ENCODE data around the gene PRM2. TPM values are rescaled to one million over a fixed set of nuclear protein-coding genes. Genes with fewer than 3 reads are reported as not detected.
"Not testable (repeated sequence)": the region's sequence is repeated elsewhere in the genome, so short reads cannot be mapped to it uniquely, and the experiment has no call there.

PRM2 gene
- total RNA-seq, 5 donors from 2014 or later (not counting 1 experiment from before 2014, with no cell fraction given), result not detected

- H3K27me3 Mint-ChIP-seq, result no peaks in the 10 kb centered on the region
- peaks cover 3 to 5% of the 10 kb centered on the region in 2 experiments for H3K4me1 ChIP-seq (ENCODE audit: control insufficient read depth in 1 of 2, extremely low read depth in 1 of 2, insufficient read depth in 2 of 2, low read length in 2 of 2)
- no peaks in the 10 kb centered on the region for H3K9me3 Mint-ChIP-seq
- no peaks in the 10 kb centered on the region for H3K9me3 ChIP-seq
- DNase-seq, result no peak
- peaks cover 0 to 27% of the 10 kb centered on the region in 2 experiments for H3K27me3 ChIP-seq (replicated peaks in 1 of 2; ENCODE audit: control insufficient read depth in 2 of 2, extremely low read depth in 1 of 2, insufficient read depth in 2 of 2, low read length in 1 of 2)
- no peak overlapping the region for H3K4me3 Mint-ChIP-seq
- no peak overlapping the region for H3K4me3 ChIP-seq (ENCODE audit: control insufficient read depth in 1 of 2, extremely low read depth in 1 of 2, low read length in 1 of 2)
- no peaks in the 10 kb centered on the region for H3K36me3 Mint-ChIP-seq
- POLR2A ChIA-PET, result no interaction called here
- no peak overlapping the region for H3K27ac Mint-ChIP-seq
- H3K27ac ChIP-seq (ENCODE audit: low read length), result no peak overlapping the region
- H3K36me3 ChIP-seq (ENCODE audit: control insufficient read depth in 2 of 2, extremely low read depth in 1 of 2, insufficient read depth in 1 of 2, low read length in 1 of 2), result no peaks in the 10 kb centered on the region
- 87% methylated on average over 7 of the region's 10 CpGs for WGBS (ENCODE audit: insufficient coverage)
- H3K4me1 Mint-ChIP-seq, result peaks cover 0 to 14% (median 2%) of the 10 kb centered on the region in 3 donors
- CTCF ChIA-PET, result no interaction called here
- no peak for ATAC-seq (replicated peaks in 1 of 4)
These were observed 14.9 kb upstream of the PRM2 start for GRCh38 chr16:11291091-11291703.

GRCh38 chr16:11290102-11290893, 14.0 kb upstream of the PRM2 start:
- 86% methylated on average over 8 of the region's 8 CpGs for WGBS (ENCODE audit: insufficient coverage)
- no peak overlapping the region for H3K27ac ChIP-seq (ENCODE audit: low read length)
- ATAC-seq (replicated peaks in 1 of 4) (no peak), DNase-seq (no peak)
- H3K4me3 ChIP-seq (ENCODE audit: control insufficient read depth in 1 of 2, extremely low read depth in 1 of 2, low read length in 1 of 2), result no peak overlapping the region
- no peaks in the 10 kb centered on the region for H3K27me3 Mint-ChIP-seq
- peaks cover 0 to 5% of the 10 kb centered on the region in 2 experiments for H3K4me1 ChIP-seq (ENCODE audit: control insufficient read depth in 1 of 2, extremely low read depth in 1 of 2, insufficient read depth in 2 of 2, low read length in 2 of 2)
- no peak overlapping the region for H3K27ac Mint-ChIP-seq
- H3K36me3 Mint-ChIP-seq, result no peaks in the 10 kb centered on the region
- CTCF ChIA-PET, result no interaction called here
- H3K9me3 Mint-ChIP-seq, result no peaks in the 10 kb centered on the region
- no peaks in the 10 kb centered on the region for H3K36me3 ChIP-seq (ENCODE audit: control insufficient read depth in 2 of 2, extremely low read depth in 1 of 2, insufficient read depth in 1 of 2, low read length in 1 of 2)
- H3K4me3 Mint-ChIP-seq, result no peak overlapping the region
- H3K4me1 Mint-ChIP-seq, result peaks cover 0 to 14% (median 2%) of the 10 kb centered on the region in 3 donors
- POLR2A ChIA-PET, result no interaction called here
- H3K9me3 ChIP-seq, result no peaks in the 10 kb centered on the region
- H3K27me3 ChIP-seq (replicated peaks in 1 of 2; ENCODE audit: control insufficient read depth in 2 of 2, extremely low read depth in 1 of 2, insufficient read depth in 2 of 2, low read length in 1 of 2), result peaks cover 0 to 22% of the 10 kb centered on the region in 2 experiments

GRCh38 chr16:11289696-11290095, 13.4 kb upstream of the PRM2 start:
- H3K27ac ChIP-seq (ENCODE audit: low read length); POLR2A ChIA-PET; H3K27me3 Mint-ChIP-seq; H3K36me3 Mint-ChIP-seq; DNase-seq; H3K4me3 ChIP-seq (ENCODE audit: control insufficient read depth in 1 of 2, extremely low read depth in 1 of 2, low read length in 1 of 2); H3K9me3 Mint-ChIP-seq; CTCF ChIA-PET; H3K9me3 ChIP-seq; H3K36me3 ChIP-seq (ENCODE audit: control insufficient read depth in 2 of 2, extremely low read depth in 1 of 2, insufficient read depth in 1 of 2, low read length in 1 of 2); ATAC-seq (replicated peaks in 1 of 4); H3K27ac Mint-ChIP-seq; H3K4me1 ChIP-seq (ENCODE audit: control insufficient read depth in 1 of 2, extremely low read depth in 1 of 2, insufficient read depth in 2 of 2, low read length in 2 of 2); H3K4me3 Mint-ChIP-seq: not testable (repeated sequence)
- peaks cover 0 to 14% (median 2%) of the 10 kb centered on the region in 3 donors for H3K4me1 Mint-ChIP-seq
- H3K27me3 ChIP-seq (replicated peaks in 1 of 2; ENCODE audit: control insufficient read depth in 2 of 2, extremely low read depth in 1 of 2, insufficient read depth in 2 of 2, low read length in 1 of 2), result peaks cover 0 to 22% of the 10 kb centered on the region in 2 experiments
- WGBS (ENCODE audit: insufficient coverage), result 100% methylated on average over 1 of the region's 4 CpGs

GRCh38 chr16:11289202-11289601, 12.9 kb upstream of the PRM2 start:
- no CpG with 5 or more reads among the region's 2 CpGs for WGBS (ENCODE audit: insufficient coverage)
- Mint-ChIP-seq H3K9me3 (no peaks in the 10 kb centered on the region), H3K27me3 (no peaks in the 10 kb centered on the region), H3K4me3 (no peak overlapping the region), H3K4me1 (peaks cover 0 to 14% (median 2%) of the 10 kb centered on the region in 3 donors), H3K36me3 (no peaks in the 10 kb centered on the region), H3K27ac (no peak overlapping the region)
- ATAC-seq (replicated peaks in 1 of 4), result no peak
- Histone ChIP-seq H3K27me3 (replicated peaks in 1 of 2; ENCODE audit: control insufficient read depth in 2 of 2, extremely low read depth in 1 of 2, insufficient read depth in 2 of 2, low read length in 1 of 2) (peaks cover 0 to 22% of the 10 kb centered on the region in 2 experiments), H3K4me1 (ENCODE audit: control insufficient read depth in 1 of 2, extremely low read depth in 1 of 2, insufficient read depth in 2 of 2, low read length in 2 of 2) (peaks cover 0 to 5% of the 10 kb centered on the region in 2 experiments), H3K27ac (ENCODE audit: low read length) (no peak overlapping the region), H3K9me3 (no peaks in the 10 kb centered on the region), H3K36me3 (ENCODE audit: control insufficient read depth in 2 of 2, extremely low read depth in 1 of 2, insufficient read depth in 1 of 2, low read length in 1 of 2) (no peaks in the 10 kb centered on the region), H3K4me3 (ENCODE audit: control insufficient read depth in 1 of 2, extremely low read depth in 1 of 2, low read length in 1 of 2) (no peak overlapping the region)
- CTCF ChIA-PET, result no interaction called here
- no peak for DNase-seq
- POLR2A ChIA-PET, result no interaction called here

- no peaks in the 10 kb centered on the region for H3K9me3 ChIP-seq
- POLR2A ChIA-PET, result no interaction called here
- no peak overlapping the region for H3K4me3 ChIP-seq (ENCODE audit: control insufficient read depth in 1 of 2, extremely low read depth in 1 of 2, low read length in 1 of 2)
- no peaks in the 10 kb centered on the region for H3K36me3 Mint-ChIP-seq
- no peaks in the 10 kb centered on the region for H3K36me3 ChIP-seq (ENCODE audit: control insufficient read depth in 2 of 2, extremely low read depth in 1 of 2, insufficient read depth in 1 of 2, low read length in 1 of 2)
- no peaks in the 10 kb centered on the region for H3K9me3 Mint-ChIP-seq
- ATAC-seq (replicated peaks in 1 of 4) (no peak), DNase-seq (no peak)
- no peak overlapping the region for H3K4me3 Mint-ChIP-seq
- no peaks in the 10 kb centered on the region for H3K4me1 ChIP-seq (ENCODE audit: control insufficient read depth in 1 of 2, extremely low read depth in 1 of 2, insufficient read depth in 2 of 2, low read length in 2 of 2)
- CTCF ChIA-PET, result no interaction called here
- H3K27me3 ChIP-seq (replicated peaks in 1 of 2; ENCODE audit: control insufficient read depth in 2 of 2, extremely low read depth in 1 of 2, insufficient read depth in 2 of 2, low read length in 1 of 2), result peaks cover 0 to 16% of the 10 kb centered on the region in 2 experiments
- peaks cover 0 to 7% of the 10 kb centered on the region in 2 donors for H3K27me3 Mint-ChIP-seq
- no peaks in the 10 kb centered on the region for H3K4me1 Mint-ChIP-seq
- no peak overlapping the region for H3K27ac Mint-ChIP-seq
- 71% methylated on average over 1 of the region's 2 CpGs for WGBS (ENCODE audit: insufficient coverage)
- no peak overlapping the region for H3K27ac ChIP-seq (ENCODE audit: low read length)
These were observed 9.6 kb upstream of the PRM2 start for GRCh38 chr16:11285842-11286241.

- POLR2A ChIA-PET, result interaction anchor here in 1 of 2 donors (0.5 kb wide), 1 partner anchor 33 kb away, joined by 13 read pairs; no protein-coding TSS in a partner anchor
These were observed 7.6 kb upstream of the PRM2 start for GRCh38 chr16:11283820-11284248.

More at GRCh38 chr16:11283820-11284248, 7.6 kb upstream of the PRM2 start:
- no peak overlapping the region for H3K27ac Mint-ChIP-seq
- H3K27ac ChIP-seq (ENCODE audit: low read length), result no peak overlapping the region
- 80% methylated on average over 2 of the region's 4 CpGs for WGBS (ENCODE audit: insufficient coverage)
- H3K9me3 ChIP-seq, result no peaks in the 10 kb centered on the region
- no peaks in the 10 kb centered on the region for H3K9me3 Mint-ChIP-seq
- H3K4me1 Mint-ChIP-seq, result peaks cover 0 to 6% (median 2%) of the 10 kb centered on the region in 3 donors
- H3K27me3 ChIP-seq (replicated peaks in 1 of 2; ENCODE audit: control insufficient read depth in 2 of 2, extremely low read depth in 1 of 2, insufficient read depth in 2 of 2, low read length in 1 of 2), result peaks cover 0 to 14% of the 10 kb centered on the region in 2 experiments
- peaks cover 0 to 7% of the 10 kb centered on the region in 2 donors for H3K27me3 Mint-ChIP-seq
- H3K4me1 ChIP-seq (ENCODE audit: control insufficient read depth in 1 of 2, extremely low read depth in 1 of 2, insufficient read depth in 2 of 2, low read length in 2 of 2), result no peaks in the 10 kb centered on the region
- H3K36me3 ChIP-seq (ENCODE audit: control insufficient read depth in 2 of 2, extremely low read depth in 1 of 2, insufficient read depth in 1 of 2, low read length in 1 of 2), result no peaks in the 10 kb centered on the region
- H3K36me3 Mint-ChIP-seq, result no peaks in the 10 kb centered on the region
- ATAC-seq (replicated peaks in 1 of 4) (no peak), DNase-seq (no peak)
- no peak overlapping the region for H3K4me3 Mint-ChIP-seq
- CTCF ChIA-PET, result no interaction called here
- no peak overlapping the region for H3K4me3 ChIP-seq (ENCODE audit: control insufficient read depth in 1 of 2, extremely low read depth in 1 of 2, low read length in 1 of 2)
